Activated gamma-delta T cell treated with Interleukin-2 at 50 U/mL for 16 hours (primary cell): Measurements from ENCODE around the gene TERC.
"Not testable (repeated sequence)": the region's sequence is repeated elsewhere in the genome, so short reads cannot be mapped to it uniquely, and the experiment has no call there.

Source experiments
- DNase-seq: peaks from one replicate; pipeline ENCODE4 v3.0.0-alpha.2; 2020

Gene TERC

DNA sequence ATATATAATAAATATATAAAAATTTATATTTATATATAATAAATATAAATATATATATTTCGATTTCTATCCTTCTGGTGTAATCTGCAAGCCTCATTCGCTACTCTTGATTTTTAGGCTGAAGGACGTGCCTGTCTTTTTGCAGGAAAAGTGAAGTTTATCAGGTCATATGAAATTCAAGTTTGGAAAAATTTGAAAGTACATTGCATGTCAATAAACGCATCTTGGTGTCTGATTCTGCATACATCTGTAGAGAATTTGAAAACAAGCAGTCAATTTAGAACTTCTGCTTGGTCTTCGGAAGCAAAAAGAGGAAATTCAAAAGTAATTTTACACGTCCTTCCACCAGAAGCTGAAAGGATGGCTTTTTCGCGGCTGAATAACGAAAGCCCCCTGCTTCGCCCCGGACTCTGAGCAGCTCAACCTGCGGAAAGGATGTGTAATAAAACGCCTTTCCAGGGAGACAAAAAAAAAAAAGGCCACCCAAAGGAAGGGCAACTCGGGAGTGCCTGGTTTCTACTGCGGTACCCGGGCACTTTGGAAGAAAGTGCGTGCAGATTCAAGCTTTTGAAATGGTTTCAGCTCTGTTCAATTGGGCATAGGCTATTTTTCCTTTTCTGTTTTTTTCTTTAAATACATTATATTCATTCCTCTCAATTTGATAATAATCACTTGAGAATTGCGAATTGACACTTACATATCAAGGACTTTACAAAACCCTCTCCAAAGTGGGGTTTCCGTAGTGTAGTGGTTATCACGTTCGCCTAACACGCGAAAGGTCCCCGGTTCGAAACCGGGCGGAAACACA is 6.8 kb upstream of the TERC start:
- peak; percentile 55 for DNase-seq

DNA sequence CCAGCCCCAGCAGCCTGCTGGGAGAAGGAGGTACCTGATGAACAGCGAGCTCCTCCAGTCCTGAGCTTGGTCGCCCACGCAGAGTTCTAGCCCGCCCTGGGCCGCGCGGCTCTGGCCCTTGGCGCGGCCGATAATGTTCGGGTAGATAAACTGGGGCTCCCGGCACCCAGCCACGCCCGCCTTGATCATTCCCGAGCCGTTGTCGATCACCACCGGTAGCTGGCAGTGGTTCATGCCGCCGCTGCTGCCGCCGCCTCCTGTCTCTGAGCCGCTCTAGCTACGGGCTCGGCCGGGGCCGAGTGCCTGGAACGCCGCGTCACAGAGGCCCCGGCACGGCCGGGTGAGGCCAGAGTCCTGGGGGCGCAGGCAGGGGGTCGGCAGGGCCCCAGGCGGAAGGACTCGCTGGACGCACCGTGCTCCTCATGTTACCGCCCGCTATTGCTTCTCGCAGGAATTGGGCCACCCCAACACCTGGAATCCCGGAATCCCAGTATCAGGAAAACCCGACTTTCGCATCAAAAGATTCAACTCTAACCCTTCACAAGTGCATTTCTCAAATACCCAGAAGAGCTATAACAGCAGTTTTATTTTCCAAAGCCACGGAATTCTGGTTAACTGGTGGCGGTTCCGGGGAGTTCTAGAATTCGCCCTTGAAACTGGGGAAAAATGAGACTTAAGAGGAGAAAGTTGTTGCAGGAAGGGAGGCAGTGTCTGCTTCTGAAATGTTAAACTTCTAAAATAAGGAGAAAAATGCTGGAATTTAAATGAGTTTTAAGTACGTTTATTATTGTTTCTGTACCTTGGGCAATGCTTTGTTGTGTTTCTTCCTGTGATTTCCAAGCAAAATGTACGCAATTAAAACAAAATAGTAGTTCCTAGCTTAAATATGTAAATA is 4.7 kb upstream of the TERC start, which contains the start of gene ACTRT3:
Gene ACTRT3 (minus strand): TSS at position 275 of the 895 bp plus-strand sequence. CDS start 41 bp downstream, at position 234.
- peak; percentile 51 for DNase-seq

DNA sequence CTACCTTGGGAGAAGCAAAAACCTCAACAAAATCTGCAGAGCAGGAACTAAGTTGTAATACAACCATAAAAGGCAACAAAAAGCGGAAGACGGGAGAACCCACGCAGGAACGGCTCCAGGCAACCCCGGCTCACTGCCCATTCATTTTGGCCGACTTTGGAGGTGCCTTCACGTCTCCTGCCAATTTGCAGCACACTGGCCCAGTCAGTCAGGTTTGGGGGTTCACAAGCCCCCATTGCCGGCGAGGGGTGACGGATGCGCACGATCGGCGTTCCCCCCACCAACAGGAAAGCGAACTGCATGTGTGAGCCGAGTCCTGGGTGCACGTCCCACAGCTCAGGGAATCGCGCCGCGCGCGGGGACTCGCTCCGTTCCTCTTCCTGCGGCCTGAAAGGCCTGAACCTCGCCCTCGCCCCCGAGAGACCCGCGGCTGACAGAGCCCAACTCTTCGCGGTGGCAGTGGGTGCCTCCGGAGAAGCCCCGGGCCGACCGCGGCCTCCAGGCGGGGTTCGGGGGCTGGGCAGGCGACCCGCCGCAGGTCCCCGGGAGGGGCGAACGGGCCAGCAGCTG is 463 bp downstream of the TERC start:
- peak; percentile 49 for DNase-seq

DNA sequence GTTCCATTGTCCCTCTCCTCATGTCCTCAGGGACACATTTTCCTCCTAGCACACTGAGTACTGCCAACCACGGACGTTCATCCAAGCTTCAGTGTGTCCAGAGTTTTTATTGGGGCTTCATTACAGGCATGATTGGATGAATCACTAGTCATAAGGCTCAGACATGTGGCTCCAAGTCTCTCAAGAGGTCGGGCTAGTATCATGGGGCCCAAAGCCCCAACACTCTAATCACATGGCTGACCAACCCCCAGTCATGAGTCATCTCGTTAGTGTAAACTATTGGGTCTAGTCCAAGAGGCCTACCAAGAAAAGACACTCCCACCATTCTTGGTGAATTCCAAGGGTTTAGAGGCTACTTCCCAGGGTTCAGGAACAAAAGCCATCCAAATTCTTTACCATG is 4.4 kb downstream of the TERC start:
- DNase-seq: no peak

DNA sequence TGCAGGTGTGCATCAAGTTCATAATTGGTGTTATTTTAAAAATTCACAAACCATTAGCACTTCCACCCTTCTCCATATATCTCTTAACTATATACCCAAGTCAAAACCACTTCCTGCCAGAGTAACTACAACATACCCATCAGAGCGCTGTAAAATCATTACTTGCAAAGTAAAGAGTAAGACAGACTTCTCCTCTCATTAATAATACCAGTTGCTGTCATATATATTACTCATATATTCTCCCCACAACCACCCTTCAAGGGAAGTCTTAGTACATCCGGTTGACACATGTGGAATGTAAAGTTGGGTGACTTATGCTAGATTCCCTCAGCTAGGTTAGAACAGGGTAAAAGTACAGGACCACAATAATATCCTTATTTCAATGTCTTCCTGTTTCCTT is 5.6 kb downstream of the TERC start:
- DNase-seq: no peak

DNA sequence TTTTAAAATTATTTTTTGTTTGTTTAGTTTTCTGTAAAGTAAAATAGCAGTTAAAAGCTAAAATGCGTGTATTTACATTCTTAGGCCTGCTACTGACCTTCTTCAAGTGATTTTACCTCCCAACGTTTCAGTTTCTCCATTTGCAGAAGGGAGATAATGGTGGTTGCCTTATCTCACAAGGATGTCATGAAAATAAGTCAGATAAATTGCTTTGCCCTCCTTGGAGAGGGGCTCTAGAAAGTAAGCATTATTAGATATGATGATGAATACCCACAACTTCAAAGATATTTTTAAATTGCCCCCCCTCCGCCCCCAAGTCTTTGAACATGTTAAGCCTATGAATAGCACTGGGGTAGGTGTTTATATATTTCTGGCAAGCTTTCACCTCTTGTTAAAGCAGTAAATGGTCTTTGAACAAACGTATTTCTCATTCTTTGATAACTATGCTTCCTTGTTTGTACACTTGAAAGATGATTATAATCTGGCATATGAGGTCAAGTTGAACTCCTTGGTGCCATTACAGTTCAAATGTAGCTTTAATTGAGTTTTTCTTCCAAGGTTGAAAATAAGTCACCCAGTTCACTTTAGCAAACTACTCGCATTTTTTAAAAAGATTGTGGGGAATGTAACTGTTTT is 6.4 kb downstream of the TERC start:
- no peak for DNase-seq

DNA sequence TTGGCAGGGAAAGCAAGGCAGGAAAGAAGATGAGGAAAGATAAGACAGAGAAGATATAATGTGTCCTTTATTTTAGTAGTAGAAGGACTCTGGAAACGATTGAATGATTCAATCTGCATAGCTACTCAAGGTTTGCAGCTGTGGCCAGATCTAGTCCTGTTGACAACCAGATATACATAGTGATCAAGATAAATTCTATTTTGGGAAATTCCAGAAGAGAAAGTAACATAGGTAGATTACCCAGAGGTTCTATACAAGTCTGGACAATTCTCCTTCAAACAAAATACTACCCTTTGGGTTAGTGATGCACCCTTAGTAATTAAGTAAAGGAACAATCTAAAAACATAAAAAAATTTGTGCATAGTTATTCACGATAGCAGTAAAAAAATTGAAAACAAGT is 9.4 kb downstream of the TERC start:
- no peak for DNase-seq

DNA sequence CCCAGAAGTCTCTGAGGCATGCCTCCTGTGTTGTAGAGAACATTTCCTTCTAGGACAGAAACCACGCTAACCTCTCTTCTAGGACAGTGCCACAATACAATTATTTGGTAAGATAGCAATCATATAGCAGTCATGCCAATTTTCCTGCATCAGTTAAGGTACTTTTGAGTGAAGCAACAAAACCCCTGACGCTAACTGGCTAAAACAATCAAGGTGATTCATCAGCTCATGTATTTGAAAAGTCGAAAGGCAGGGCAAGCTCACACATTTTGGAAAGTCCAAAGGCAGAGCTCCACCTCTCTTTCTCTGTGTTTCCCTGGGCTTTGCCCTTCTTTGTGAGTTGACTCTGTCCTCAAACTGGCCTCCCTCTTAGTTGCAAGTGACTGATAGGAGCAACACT is 10.1 kb downstream of the TERC start:
- DNase-seq: no peak

DNA sequence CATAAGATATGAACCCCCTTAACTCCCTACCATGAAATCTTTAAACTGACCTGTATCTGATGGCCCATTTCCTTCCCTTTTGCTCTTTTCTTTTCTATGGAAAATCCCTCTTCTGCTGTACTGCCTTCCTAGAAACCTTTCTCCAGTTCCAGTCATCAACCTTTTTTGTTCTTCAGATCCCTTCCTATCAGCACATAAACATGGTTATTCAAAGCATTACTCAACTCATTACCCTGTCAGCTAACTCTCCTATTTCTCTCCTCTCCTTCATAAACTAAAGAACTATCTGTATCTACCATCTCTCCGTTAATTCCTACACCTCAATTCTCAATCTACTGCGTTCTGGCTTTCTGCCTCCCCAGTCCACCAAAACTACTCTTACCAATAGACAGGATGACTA is 13.0 kb downstream of the TERC start:
- no peak for DNase-seq

DNA sequence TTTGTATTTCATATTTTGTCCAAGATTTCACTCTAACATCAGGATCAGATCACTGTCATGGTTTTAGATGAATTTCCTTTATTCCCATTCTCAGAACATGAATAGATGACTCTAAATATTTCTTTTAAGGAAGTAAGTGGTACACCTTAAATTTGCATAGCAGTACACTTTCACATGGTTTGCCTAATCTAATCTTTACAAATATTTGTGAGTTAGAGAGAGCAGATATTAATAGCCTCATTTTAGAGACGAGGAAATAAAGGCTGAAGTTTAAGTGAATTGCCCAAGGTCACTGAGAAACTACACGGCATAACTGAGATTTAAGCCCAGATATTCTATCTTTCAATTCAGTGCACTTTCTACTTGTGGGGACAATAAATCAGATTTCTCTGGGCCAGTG is 14.2 kb downstream of the TERC start:
- no peak for DNase-seq

DNA sequence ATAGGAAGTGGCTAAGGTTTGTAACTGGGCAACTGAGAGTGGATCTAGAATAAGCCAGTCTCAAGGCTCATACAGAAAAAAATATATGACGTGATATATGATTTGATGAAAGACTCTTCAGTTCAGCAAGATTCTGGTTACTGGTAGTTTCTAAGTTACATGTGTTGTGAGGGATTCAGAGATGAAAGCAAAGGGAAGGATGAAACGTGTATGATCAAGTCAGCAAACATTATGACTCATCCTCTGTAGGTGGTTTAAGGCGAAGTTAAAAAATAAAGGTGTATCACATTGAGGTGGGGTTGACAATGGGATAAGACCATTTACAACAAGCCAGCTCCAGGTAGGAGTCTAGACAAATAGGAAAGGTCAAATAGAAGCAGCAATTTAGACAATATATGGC is 16.2 kb downstream of the TERC start:
- DNase-seq: no peak

DNA sequence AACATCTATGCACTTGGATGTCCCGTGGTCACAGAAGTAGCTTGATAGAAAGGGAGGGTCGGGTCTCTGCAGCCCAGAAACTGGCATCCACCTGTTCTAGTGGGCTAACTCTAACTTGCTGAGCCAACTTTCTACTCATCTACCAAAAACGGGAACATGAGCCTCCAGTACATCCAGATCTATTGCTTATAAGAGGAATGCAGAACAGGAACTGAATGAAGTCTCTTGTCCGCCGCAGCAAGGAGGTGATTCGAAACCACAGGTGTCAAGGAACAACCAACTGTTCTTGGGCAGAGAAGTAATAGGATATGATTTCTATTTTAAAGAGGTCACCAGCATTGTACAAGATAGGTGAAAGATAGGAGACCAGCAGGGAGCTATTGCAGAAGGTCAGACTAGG is 17.9 kb downstream of the TERC start:
- no peak for DNase-seq

DNA sequence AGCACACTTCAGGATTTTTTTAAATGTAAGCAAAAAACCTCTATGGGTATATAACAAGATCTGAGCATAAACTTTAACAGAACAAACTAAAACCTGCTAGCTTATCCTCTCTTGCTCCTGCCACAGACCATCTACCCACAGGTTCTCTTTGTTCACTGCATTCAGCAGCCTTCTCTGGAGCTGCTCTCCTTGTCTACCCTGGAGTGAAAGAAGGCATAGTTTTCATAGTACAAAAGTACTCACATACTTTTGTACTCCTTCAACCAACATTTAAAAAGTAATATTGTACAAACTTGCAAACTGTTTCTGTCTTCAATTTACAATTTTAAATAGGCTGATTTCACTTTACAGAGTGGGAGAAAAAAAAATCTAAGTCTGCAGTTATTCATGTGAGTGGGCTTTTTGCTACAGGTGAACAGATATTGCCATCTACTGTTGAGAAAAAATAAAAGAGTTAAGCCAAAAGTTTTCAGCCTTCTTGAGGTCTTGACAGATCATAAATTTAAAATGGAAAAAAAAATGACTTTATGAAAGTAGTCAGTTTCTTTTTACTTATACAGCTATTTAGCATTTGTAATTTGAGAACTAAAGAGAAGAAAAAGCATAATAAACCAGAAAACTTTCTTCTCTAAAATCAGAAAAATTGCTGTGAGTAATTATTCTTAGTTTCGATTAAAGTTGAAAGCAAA is 20.4 kb downstream of the TERC start:
- DNase-seq: no peak

DNA sequence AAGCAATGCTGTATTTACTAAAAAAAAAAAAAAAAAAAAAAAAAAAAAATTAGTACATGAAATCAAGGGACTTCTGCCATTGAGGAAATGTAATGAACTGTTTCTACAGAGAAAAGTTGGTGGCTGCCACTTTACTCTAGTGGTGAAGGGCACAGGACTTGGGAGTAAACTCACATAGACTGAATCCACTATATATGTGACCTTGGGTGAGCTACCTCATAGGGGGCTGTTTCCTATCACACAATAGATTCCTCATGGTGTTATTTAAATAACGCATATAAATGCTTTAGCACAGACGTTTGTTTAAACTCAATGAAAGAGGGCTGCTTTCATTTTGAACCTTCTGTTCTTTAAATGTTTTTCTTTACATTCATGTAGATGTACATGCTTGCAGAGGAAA is 25.8 kb downstream of the TERC start:
- DNase-seq: no peak

DNA sequence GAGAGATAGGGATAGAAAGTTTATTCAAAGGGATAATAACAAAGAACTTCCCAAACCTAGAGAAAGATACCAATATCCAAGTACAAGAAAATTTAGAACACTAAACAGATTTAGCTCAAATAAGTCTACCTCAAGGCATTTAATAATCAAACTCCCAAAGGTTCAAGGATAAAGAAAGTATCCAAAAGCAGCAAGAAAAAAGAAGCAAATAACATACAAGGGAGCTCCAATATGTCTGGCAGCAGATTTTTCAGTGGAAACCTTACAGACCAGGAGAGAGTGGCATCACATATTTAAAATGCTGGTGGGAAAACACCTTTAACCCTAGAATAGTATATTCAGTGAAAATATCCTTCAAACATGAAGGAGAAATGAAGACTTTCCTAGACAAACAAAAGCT is 33.0 kb downstream of the TERC start:
- DNase-seq: not testable (repeated sequence)

DNA sequence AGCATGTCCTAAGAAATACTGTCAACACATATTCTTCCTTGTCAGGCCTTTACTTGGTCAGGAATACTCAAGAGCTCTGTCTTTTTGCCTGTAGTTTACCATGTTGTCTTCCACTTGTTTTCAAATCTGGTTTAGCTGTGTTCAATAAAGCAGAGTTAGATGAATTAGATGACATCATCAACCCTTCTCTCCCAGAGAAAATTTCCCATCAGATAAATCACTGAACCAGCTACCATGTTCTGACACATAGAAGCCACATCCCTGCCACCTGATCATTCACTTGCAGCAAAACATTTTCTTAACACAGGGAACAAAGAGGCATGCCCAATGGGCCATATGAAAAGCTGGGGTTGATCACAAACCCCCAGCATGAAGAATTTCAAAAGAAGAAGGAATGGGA is 42.1 kb downstream of the TERC start:
- no peak for DNase-seq

DNA sequence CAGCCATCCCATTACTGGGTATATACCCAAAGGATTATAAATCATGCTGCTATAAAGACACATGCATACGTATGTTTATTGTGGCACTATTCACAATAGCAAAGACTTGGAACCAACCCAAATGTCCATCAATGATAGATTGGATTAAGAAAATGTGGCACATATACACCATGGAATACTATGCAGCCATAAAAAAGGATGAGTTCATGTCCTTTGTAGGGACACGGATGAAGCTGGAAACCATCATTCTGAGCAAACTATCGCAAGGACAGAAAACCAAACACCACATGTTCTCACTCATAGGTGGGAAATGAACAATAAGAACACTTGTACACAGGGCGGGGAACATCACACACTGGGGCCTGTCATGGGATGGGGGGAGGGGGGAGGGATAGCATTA is 46.4 kb downstream of the TERC start:
- DNase-seq: not testable (repeated sequence)
